GM19324 (cell line): ENCODE results near the gene CNOT3.
A peak's percentile ranks its signal among the peaks of the same experiment; 100 is the strongest.
"Not testable (repeated sequence)": the region's sequence is repeated elsewhere in the genome, so short reads cannot be mapped to it uniquely, and the experiment has no call there.

Experiments used
- ATAC-seq: cut with Tn5 transposase; IDR thresholded peaks from one replicate; pipeline ENCODE4 v1.9.1; 2021; ENCODE audit warnings: mild to moderate bottlenecking, moderate library complexity; ENCODE audit not compliant: unreplicated experiment, low FRiP score

Gene CNOT3

DNA sequence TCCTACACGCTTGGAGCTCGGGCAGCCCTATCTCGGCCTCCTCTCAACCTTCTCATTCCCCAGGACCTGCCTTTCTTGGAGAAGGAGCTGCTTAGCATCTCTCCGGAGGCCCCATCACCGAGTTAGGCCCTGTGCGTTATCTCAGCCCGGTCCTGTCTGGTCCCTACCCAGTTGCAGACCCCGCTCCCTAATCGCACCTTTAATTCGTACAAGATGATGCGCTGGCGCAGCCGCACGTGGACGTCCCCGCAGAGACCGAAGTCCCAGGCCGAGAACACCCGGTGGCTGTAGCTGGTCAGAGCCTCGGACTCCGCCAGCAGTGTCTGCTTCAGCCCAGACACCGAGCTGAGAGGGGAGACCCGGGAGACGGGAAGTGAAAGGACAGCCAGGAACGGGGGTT lies 27.7 kb downstream of the CNOT3 start:
- ATAC-seq, result no peak

DNA sequence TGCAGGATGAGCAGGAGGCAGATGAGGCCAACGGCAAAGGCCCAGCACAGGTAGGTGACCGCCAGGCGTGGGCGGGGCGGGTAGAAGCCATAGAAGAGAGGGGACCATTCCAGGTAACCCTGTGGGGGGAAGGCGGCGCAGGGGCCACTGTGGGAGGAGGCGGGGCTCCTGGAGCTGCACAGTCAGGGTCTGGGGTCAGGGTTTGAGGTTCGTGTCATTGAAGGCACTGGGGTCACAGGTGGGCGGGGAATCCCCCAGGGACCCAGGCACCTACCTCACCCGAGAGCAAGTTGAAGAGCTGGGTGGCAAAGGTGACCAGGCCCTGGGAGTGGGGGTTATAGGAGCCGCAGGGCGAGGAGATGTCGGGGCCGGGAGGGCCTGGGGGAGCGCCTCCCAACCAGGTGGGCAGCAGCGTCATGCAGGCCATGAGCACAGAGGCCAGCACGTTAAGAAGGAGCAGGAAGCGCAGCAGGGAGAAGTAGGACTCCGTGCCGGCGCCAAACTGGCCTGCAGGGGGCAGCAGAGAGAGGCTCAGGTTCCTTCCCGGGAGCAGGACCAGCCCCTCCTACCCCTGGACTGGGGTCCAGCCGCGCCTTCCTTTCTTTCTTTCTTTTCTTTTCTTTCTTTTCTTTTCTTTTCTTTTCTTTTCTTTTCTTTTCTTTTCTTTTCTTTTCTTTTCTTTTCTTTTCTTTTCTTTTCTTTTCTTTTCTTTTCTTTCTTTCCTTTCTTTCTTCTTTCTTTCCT lies 30.8 kb downstream of the CNOT3 start:
- peak; percentile 50 for ATAC-seq

DNA sequence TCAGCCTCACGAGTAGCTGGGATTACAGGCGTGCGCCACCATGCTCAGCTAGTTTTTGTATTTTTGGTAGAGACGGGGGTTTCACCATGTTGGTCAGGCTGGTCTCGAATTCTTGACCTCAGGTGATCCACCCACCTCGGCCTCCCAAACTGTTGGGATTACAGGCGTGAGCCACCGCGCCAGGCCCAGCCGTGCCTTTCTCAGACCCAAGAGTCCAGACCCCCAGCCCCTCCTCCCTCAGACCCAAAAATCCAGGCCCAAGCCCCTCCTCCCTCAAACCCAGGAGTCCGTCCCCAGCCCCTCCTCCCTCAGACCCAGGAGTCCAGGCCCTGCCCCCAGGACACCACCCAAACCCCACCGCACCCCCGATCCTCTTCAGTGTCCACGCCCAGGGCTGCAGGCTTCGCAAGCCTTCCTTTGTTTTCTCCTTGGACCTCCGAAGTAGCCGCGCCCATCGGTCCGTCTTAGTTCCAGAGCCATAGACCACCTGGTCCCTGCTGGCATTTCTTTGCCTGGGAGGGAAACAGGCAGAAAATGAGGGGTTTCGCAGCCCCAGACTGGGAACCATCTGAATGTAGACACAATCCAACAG lies 31.7 kb downstream of the CNOT3 start:
- no peak for ATAC-seq

DNA sequence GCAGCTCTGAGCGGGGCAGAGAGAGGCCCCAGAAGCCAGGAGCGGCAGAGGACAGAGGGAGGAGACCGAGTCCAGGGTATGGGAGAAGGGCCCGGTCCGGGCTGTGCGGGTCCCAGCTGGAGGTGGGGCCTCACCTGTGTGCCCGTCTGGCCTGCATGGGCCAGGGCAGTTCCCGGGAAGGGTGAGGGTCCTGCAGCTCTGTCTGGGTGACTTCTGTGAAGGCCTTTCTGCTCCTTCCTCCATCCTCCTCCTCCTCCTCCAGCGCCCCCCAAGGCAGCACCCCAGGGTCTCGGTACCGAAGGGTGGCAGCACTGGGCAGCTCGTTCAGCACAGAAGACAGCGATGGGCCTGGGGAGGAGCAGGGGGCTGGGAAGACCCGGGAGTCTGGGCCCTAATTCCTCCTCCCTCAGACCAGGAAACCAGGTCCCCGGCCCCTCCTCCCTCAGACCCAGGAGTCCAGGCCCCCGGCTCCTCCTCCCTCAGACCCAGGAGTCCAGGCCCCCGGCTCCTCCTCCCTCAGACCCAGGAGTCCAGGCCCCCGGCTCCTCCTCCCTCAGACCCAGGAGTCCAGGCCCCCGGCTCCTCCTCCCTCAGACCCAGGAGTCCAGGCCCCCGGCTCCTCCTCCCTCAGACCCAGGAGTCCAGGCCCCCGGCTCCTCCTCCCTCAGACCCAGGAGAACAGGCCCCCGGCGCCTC lies 34.3 kb downstream of the CNOT3 start:
- not testable (repeated sequence) for ATAC-seq

DNA sequence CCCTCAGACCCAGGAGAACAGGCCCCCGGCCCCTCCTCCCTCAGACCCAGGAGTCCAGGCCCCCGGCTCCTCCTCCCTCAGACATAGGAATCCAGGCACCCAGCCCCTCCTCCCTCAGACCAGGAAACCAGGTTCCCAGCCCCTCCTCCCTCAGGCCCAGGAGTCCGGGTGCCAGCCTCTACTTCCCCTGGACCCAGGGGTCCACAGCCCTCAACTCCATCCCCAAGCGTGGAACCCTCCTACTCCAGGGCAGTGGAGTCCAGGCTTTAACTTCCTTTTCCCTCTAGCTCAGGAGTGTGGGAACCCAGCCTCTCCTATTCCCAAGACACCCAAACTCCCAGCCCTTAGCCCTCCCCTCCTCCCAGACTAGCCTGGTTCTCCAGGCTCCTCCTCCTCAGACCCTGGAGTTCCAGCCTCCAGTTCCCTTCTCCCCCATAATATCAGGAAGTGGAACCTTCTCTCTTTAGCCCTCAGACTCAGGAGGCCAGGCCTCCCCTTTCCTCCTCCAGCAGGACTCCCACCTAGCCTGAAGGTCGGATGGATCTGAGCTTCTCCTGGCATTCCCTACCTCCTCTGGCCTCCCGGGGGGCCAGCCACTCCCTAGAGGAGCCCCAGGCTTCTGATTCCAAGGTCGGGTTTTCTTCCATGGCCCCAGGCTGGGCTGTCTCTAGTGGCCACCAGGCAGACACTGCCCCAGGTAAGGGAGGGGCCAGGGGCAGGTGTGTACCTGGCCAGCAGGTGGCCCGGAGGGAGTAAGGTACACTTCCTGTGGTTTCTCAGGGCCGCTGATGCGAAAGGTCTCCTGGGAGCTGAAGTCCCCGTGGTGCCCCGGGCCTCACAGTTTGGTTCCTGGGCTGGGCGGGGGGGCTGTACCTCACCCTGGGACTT lies 35.2 kb downstream of the CNOT3 start, which contains the start of gene TMC4:
TSS of gene TMC4 (minus strand) at position 690 of the 888 bp plus-strand sequence. CDS start at position 647, 43 bp downstream.
- no peak for ATAC-seq

DNA sequence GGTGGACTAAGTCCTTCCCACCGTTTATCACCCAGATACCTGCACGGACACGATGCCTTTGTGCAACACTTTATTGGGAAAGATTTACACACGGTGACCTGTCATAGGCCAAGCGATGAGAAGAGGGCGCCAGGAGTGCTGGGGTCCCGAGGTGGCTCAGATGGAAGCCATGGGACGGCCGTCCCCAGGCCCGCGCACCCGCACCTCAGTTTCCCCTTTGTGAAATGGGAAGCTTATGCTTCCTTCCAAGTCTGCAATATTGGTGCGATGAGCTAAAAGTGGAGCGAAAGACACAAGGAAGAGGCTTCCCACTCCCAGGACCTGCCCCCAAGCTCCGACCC lies 35.8 kb downstream of the CNOT3 start:
- ATAC-seq, result no peak

DNA sequence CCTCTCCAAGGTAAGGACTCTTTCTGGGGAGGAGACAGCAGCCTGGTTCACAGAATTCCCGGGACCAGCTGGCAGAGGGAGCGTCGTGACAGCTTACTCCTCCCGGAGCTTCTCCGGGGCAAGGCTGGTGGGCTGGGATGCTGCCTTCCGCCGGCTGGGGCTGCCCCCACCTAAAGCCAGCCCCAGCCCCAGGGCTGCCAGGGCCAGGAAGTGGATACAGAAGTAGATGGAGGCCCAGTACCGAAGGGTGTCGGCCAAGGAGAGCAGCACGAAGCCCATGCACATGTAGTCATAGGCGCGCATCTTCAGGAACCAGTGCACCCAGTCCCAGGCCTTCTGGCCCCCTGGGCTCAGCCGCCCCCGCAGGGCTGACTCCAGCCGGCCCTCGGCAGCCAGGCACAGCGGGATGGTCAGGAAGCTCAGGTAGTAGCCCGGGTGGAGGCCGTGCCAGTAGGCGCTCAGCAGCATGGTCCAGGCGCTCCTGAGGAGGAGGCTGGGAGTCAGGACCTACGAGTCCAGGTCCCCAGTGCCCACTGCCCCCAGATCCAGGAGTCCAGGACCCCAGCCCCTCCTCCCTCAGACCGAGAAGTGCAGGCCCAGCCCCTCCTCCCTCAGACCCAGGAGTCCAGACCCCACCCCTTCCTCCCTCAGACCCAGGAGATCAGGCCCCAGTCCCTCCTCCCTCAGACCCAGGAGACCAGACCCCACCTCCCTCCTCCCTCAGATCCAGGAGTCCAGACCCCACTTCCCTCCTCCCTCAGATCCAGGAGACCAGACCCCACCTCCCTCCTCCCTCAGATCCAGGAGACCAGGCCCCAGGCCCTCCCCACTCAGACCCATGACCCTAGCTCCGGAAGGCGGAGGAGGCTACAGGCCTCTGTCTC lies 36.6 kb downstream of the CNOT3 start:
- ATAC-seq, result no peak

DNA sequence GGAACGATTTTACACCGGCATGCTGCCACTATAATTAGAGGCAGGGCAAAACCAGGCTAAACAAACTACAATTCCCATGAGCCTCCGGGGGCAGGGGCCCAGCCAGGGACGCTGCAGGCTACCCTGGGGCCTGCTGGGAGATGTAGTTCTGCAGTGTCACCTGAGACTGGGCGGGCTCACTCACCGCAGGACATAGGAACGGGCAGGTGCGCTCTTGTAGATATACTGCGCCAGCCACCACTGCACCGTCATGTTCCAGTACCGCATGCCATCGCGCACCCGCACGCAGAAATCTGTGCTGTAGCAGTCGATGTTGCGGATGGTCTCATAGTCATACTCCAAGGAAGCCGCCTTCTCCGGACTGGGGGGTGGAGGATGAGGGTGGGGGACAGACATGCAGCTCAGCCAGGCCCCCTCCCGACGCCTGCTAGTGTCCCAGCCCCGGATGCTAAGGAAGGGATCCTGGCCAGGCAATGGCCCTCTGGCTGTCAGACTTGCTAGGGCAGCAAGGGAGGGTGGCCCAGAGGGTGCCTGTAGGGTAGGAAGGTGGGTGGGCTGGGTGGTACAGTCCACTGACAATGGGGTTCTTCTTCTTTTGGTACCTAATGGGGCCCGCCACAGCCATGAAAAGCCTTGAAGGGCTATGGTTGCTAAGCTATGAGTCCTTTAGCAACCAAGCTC lies 41.2 kb downstream of the CNOT3 start:
- ATAC-seq, result no peak

DNA sequence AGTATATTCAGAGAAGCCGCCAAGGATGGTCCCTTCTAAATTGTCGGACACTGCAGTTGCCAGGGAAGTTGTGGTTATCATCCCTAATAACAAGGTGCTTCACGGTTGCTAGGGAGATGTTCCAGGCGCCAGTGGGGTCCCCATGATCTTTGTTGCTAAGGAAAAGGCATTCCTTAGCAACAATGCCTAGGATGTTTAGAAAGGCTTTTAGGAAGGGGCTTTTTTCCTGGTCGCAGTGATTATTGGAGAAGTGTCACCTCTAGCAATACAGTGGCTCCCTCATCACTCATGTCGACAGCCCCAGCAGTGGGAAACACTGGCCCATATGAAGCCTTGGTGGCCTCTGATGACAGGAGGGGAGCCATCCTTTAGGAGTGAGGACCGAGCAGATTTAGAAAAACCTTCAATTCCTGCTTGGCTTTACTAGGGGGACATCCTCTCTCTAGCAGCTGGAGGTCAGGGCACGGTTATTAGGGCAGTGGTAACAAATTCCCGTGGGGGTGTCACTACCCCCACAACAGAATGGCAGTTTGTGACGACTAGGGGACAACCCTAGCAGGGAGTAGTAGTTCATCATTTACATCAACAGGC lies 41.8 kb downstream of the CNOT3 start:
- ATAC-seq, result no peak

DNA sequence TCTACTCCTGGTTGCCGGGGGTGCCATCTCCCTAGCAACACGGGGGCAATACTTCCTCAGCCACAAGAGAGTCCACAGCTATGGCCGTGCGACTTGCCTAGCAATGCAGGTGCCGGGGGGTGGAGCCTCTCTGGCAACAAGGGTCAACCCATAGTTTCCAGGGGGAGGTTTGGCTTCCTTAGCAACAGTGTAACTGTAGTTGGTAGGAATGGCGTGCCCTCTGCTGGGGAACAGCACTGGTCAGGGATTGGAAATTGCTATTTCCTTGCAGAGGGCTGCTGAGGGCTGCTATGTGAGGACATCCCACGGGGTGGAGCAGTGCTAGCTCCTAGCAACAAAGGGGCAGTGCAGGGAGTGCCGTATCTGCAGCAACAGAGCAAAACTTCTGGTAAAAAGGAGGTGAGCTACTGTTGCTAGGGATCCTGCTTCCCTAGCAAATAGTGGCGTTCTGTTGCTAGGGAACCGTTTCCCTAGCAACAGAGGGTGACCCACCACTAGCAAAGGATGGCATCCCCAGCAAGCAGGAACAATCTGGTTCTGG lies 42.4 kb downstream of the CNOT3 start:
- ATAC-seq, result no peak

DNA sequence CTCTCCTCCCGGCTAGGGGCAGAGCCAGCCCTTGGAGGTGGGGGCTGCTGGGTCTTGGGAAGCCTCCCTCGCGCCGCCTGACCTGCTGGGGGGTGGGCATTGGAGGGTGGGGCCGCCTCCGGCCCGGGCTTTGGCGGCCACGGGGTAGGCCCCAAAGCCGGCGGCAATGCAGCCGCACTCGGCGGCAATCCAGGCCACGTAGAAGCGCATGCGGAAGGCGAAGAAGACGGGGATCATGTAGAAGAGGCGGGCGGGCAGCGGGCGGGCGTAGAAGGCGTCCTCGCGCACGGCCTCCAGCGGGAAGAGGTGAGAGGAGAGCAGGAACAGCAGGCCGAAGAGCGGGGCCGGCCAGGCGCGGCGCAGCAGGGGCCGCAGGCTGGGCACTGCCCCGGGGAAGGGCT lies 43.1 kb downstream of the CNOT3 start:
- ATAC-seq, result no peak

DNA sequence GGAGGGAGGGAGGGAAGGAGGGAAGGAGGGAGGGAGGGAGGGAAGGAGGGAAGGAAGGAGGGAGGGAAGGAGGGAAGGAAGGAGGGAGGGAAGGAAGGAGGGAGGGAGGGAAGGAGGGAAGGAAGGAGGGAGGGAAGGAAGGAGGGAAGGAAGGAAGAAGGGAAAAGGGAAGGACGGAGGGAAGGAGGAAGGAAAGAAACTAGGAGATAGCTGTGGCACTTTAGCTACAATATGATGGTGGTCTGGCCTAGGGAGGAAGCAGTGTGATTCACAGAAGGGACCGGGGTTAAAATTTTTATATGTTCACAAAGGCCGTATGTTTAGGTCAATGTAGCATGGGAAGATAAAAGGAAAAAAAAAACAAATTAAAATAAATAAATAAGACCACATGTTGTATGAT lies 44.3 kb downstream of the CNOT3 start:
- ATAC-seq, result not testable (repeated sequence)

DNA sequence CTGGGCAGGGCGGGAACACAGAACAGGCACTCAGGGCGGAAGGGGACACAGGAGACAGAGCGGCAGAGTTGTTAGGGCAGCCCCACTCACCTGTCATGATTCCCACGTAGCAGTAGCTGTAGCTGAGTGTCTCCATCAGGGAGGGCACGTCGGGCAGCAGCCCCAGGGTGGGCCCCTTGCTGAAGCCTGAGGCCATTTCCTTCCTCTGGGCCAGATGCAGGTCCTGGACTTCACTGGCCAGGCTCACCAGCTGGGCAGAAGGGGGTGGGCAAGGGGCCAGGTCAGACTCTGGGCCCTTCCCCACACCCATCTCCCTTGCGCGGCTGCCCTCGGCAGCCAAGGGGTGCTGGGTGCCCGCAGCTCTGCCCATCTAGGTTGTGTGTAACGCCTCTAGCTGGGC lies 45.9 kb downstream of the CNOT3 start:
- ATAC-seq, result no peak

DNA sequence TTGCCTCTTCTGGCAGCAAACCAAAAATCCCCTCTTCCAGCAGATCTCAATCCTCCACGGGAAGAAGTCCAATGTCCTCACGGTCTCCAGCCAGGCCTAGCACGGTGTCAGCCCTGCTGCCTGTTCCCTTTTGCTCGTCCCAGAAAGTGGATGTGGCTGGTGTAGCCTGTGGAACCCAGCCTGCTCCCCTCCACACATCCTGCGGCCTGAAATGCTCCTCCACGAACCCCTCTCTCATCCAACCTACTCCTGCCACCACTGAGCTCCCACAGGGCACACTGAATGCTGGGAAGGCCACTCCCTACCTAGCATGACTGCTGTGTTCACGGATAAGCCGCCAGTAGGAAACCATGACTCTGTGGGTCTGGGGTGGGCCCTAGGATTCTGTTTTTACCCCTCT lies 48.8 kb downstream of the CNOT3 start:
- no peak for ATAC-seq

DNA sequence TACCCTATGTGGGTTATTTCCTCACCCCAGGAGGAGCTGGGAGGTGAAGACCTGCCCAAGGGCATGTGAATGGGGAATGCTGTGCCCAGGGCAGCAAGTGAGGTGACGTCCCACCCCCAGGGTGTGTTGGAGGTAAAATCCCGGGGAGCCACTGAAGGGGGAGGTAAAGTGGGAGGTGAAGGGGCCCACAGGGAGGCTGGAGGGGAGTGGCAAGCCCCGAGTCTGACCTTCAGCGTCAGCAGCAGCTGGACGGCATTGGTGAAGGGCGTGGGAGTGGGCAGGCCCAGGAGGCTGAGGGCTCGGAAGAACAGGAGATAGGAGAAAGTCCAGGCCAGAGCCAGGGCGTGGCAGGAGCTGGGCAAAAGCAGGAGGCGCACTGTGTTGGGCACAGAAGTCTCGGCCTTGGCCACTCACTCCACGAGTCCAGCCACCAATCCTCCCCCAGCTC lies 49.4 kb downstream of the CNOT3 start:
- no peak for ATAC-seq

DNA sequence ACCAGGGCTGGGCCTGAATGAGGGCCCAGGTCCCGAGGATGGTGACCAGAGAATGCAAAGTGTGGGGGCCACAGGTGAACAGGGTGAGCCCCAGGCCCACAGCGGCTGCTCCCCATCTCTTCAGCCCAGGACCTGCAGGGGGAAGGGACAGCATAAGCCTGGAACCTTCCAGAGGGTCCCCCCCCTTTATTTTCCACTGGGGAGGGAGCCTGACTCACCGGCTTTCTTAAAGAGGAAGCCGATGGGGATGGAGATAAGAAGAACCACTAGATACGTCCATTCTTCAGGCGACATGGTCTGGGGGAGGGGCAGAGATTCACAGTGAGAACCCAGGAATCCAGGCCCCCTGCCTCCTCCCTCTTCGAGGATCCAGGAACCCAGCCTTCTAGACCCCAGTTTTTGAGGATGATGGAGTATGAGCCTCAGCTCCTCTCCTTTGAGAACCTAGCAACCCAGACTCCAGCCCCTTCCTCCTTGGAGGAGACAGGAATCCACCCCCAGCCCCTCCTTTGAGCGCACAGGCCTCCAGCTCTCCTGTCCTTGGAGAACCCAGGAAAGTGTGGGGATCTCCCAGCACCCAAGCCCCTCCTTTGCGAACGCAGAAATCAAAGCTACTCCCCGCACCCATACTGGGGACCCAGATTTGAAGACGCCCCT lies 50.8 kb downstream of the CNOT3 start:
- no peak for ATAC-seq

DNA sequence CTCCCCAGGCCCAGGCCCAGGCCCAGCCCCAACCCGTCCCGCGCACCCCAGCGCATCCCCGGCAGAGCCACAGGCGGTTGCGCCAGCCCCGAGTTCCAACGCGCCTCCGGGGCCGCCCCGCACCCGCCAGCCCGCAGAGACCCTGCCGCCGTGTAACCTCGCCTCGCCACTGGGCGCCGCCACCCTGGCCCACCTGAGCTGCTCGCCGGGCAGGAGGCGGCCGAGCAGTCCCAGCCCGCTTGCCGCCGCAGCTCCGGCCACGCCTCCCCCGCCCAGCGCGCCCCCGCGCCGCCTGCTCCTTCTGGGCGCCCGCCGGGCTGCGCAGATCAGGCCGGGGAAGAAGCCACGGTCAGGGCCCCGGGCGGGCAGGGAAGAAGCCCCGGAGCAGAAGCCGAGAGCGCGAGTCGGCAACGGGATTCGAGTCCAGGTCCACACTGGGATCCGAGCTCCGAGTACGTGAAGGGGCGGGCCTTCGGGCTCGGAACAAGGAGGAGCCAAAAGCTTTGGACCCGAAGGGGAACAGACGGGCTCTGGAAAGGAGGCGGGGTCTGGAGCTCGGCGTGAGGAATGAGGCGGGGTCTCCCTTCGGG lies 51.7 kb downstream of the CNOT3 start, which contains the start of gene MBOAT7:
TSS of gene MBOAT7 (minus strand) at position 436 of the 590 bp plus-strand sequence. CDS start 1,072 bp downstream, outside the sequence.
- peak; percentile 19 for ATAC-seq
